NCI-H446 treated with DMSO at 0.1 percent for 48 hours (cell line): ENCODE results near the gene DNASE1L3.
"Not testable (repeated sequence)": the region's sequence is repeated elsewhere in the genome, so short reads cannot be mapped to it uniquely, and the experiment has no call there.

Experiments
- DNase-seq: peaks from one replicate; lab custom pipeline; 2025; lab: John Stamatoyannopoulos, UW

DNASE1L3 gene

GRCh38 chr3:58201451-58201850, 9.3 kb downstream of the DNASE1L3 start:
- not testable (repeated sequence) for DNase-seq

GRCh38 chr3:58200846-58201355, 9.9 kb downstream of the DNASE1L3 start:
- no peak for DNase-seq

GRCh38 chr3:58200121-58200709, 10.6 kb downstream of the DNASE1L3 start:
- no peak for DNase-seq

- no peak for DNase-seq
Observed at GRCh38 chr3:58198804-58199203, 12.0 kb downstream of the DNASE1L3 start.

DNA sequence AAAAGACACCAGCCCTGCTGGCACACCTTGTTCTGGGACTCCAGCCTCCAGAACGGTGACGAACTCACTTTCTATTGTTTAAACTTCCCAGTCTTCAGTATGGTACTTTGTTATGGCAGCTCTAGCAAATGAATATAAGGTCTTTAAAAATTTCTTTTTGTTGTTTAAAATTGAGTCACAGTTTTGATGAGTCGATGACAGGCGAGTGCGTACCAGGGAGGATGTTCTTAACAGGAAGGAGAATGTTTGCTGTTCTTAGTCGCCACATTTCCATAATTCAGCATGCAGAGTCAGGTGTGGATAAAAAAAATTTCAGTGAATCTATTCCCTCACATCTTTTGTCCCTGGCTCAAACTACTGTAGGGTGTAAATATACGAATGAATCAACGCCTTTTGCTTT, 12.4 kb downstream of the DNASE1L3 start:
- DNase-seq: no peak

DNA sequence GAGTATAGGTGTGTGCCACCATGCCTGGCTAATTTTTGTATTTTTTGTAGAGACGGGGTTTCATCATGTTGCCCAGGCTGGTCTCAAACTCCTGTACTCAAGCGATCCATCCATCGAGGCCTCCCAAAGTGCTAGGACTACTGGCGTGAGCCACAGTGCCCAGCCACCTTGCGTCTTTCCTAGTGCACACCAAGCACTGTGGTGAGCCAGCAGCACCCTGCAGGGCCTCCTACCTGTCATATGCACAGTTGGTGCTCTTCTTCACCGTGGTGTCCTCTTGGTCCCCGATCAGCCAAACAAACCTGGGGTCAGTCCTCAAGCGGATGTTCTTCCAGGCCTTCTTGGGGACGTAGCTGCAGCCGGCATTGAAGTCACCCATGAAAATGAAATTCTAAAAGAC, 13.2 kb downstream of the DNASE1L3 start:
- DNase-seq: no peak

DNA sequence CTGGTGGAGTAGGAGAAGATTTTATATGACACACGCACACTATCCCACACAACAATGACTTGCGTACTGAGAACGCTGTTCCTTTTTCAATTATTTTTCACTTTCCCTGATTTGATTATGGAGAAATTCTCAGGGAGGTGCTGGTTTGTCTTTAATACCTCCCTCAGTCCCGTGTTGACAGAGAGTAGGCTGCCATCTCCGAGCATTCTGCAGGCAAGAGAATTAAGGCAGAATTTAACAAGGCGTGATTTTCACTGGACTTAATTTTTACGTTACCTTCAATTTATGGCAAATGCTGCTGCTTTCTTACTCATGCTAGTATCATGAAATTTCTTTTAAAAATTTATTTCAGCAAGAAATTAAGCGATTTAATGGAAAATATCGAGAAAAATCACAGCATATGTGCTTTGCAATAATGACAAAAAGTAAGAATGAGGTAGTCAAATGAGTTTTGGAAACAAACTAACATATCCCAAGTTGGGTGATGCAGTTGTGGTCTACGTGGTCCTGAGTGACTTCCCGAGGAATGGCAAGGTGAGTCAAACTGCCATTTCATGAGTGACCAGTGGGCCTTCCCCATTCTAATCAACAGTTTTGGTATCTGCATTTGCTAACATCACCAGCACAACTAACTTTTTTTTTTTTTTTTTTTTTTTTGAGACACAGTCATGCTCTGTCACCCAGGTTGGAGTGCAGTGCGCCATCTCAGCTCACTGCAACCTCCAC, 16.9 kb downstream of the DNASE1L3 start:
- no peak for DNase-seq

- no peak for DNase-seq
Observed at GRCh38 chr3:58192069-58192468, 18.7 kb downstream of the DNASE1L3 start.

GRCh38 chr3:58191361-58191991, 19.3 kb downstream of the DNASE1L3 start:
- DNase-seq: no peak

- DNase-seq: no peak
Observed at GRCh38 chr3:58190882-58191281, 19.9 kb downstream of the DNASE1L3 start.

GRCh38 chr3:58190291-58190690, 20.5 kb downstream of the DNASE1L3 start:
- no peak for DNase-seq

DNA sequence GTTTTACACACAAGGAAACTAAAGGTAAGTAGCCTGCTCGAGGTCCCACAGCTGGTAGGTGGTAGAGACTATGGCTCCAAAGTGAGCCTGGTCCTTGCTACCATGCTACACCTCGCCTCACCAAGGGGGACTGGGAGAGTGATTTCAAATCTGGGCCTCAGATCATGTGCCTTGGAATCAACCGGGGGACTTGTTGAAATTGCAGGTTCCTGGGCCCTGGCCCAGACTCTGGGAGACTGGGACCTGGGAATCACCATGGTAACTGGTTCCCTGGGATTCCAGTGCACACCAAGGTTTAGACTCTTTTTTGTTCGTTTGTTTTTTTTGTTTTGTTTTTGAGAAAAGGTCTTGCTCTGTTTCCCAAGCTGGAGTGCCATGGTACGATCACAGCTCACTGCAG, 21.1 kb downstream of the DNASE1L3 start:
- DNase-seq: no peak

DNA sequence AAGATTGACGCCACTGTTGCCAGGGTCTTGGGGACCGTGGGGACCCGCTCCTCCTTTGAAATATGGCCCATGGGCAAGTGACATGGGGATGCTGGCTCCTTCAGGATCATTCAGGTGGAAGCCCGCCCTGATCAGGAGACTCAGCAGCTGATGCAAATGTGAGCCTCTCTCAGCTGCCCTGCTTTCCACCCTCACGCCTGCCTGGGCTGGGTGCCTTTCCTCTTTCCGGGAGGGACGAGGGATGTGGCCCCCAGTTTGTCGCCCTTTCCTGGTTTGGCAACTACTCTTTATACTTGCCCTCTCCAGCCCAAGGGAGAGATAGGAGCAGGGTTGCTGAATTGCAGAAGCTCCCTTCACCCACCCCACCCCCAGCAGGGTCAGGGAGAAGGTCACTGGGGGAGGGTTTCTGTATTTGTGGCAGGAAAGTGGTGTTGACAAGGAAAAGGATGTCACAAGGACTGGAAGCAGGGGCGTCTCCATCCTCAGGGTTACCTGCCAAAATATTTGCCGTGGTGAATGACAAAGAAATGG, 21.8 kb downstream of the DNASE1L3 start:
- DNase-seq: no peak

DNA sequence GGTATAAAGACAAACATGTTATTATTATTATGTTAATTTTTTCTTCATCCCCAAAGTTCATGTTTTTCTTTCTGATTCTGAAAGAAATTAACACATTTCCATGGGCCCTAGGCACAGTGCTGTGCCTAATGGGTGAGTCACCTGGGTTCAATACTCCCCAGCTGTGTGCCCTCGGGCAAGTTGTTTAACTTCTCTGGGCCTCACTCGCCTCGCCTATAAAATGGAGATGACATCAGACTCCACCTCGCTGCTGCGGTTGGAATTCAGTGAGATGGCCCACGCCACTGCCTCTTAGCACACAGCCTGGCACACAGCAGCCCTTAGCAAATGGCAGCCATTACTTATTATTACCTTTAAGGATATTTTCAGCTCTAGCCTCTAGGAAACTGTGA, 22.6 kb downstream of the DNASE1L3 start:
- no peak for DNase-seq

GRCh38 chr3:58184982-58185360, 25.8 kb downstream of the DNASE1L3 start:
- no peak for DNase-seq

- DNase-seq: no peak
Observed at GRCh38 chr3:58184309-58184981, 26.3 kb downstream of the DNASE1L3 start.

DNA sequence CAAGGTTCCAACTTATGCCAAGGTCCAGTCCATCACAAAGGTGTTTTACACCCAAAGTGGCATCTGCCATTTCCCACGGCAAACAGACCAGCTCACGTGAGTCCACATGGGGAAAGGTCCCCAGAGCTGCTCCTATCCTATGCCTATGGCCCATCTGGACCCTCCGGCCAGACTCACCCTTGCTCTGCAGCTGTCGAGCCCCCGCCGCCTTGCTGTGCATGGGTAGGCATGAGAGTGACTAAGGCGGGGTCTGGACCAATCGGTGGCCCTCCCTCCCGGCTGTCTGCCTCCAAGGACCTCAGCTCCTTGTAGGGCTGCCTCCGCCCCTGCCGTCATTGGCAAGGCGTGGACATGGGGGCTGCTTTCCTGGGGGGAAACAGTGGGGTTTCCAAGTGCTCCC, 26.9 kb downstream of the DNASE1L3 start:
- DNase-seq: no peak

GRCh38 chr3:58183221-58183620, 27.6 kb downstream of the DNASE1L3 start:
- no peak for DNase-seq

GRCh38 chr3:58180940-58181587, 29.7 kb downstream of the DNASE1L3 start:
- no peak for DNase-seq

DNA sequence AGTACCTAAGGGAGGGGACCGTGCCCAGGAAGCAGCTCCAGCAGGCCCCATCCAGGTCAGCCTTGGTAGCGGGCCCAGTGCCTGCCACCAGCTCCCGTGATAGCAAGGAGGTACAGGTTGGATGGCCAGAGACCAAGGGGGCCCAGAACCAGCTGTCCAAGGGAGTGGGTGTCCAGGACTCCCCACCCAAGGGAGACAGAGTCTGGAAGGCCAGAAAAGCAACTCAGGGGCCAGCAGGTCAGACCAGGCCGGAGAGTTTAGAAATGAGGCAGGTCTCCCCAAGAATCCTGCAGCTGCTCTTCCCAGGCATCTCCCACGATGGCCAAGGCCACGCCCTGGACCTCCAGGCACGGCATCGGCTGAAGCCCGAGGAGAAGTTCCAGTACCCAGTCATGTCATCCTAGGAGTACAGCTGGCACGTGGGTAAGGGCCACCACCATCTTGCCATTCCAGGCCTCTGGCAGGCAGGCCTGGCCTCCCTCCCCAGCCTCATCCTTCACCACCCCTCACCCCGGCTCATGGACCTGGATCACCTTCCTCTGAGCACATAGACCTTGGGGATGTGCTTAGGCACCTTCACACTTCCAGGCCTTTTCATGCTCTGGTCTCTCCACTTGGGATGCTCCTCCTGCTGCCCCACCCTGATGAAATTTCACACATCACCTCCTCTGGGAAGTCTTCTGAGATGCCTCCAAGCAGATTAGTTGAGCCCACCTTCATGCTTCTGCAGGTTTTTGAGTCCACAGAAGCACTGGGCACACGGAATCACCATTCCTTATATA, 30.5 kb downstream of the DNASE1L3 start:
- DNase-seq: no peak
